CD4-positive, alpha-beta T cell (primary cell): Measurements from ENCODE around the gene PHLDB1. TPM values are rescaled to one million over a fixed set of nuclear protein-coding genes. Genes with fewer than 3 reads are reported as not detected.
"Not testable (repeated sequence)": the region's sequence is repeated elsewhere in the genome, so short reads cannot be mapped to it uniquely, and the experiment has no call there.

ENCODE experiments used
- ATAC-seq: fragments of 200-7000 bp; cut with Tn5 transposase; one replicate; pipeline ENCODE4 v1.10.0; 2022; ENCODE audit warnings: mild to moderate bottlenecking; ENCODE audit not compliant: poor library complexity
- CTCF ChIA-PET: fragments of 350-600 bp; sonication (Branson Sonifier 250); formaldehyde crosslinking; loops from one replicate; lab custom pipeline; 2021; ENCODE audit warnings: antibody characterized with exemption, inconsistent platforms; lab: Charles Lee
- POLR2A ChIA-PET: fragments of 350-600 bp; sonication (Branson Sonifier 250); formaldehyde crosslinking; loops from one replicate; lab custom pipeline; 2021; ENCODE audit warnings: antibody characterized with exemption, inconsistent platforms; lab: Charles Lee
- DNase-seq, 14 experiments: peaks; one replicate each; pipeline ENCODE4 v3.0.0-alpha.2; 2013 to 2020; ENCODE audit warnings: mixed read lengths in 2 of 14
- H3K27ac ChIP-seq, 2 donors: one replicate each; pipeline versions ENCODE4 v1.5.1 to v1.7.0; 2013; ENCODE audit warnings: low read length in 2 of 2, low read depth in 1 of 2, mild to moderate bottlenecking in 1 of 2
- H3K27me3 ChIP-seq, 2 experiments: 1 replicate in 1 of 2; 2 replicates in 1 of 2; pipeline versions ENCODE4 v1.6.1 to v1.7.0; 2013; ENCODE audit warnings: low read length in 2 of 2, control low read depth in 1 of 2, mild to moderate bottlenecking in 1 of 2, moderate library complexity in 1 of 2; ENCODE audit not compliant: insufficient read depth in 2 of 2, control insufficient read depth in 1 of 2
- H3K36me3 ChIP-seq: one replicate; pipeline ENCODE4 v1.6.1; 2013; ENCODE audit warnings: low read length, control low read depth; ENCODE audit not compliant: insufficient read depth
- H3K4me1 ChIP-seq: one replicate; pipeline ENCODE4 v1.6.1; 2013; ENCODE audit warnings: low read length, control low read depth; ENCODE audit not compliant: insufficient read depth
- H3K4me3 ChIP-seq: one replicate; pipeline ENCODE4 v1.5.1; 2013; ENCODE audit warnings: mild to moderate bottlenecking, low read length, moderate library complexity
- H3K9me3 ChIP-seq, 2 experiments: 1 replicate in 1 of 2; 2 replicates in 1 of 2; pipeline versions ENCODE4 v1.6.1 to v1.7.0; 2013; ENCODE audit warnings: low read length in 2 of 2, mild to moderate bottlenecking in 2 of 2, control low read depth in 1 of 2, moderate library complexity in 1 of 2; ENCODE audit not compliant: control insufficient read depth in 1 of 2, insufficient read depth in 1 of 2
- H3K27ac Mint-ChIP-seq: one replicate; pipeline ENCODE4 v1.8.0; 2020; ENCODE audit warnings: mixed read lengths
- H3K27me3 Mint-ChIP-seq: one replicate; pipeline ENCODE4 v1.8.0; 2021; ENCODE audit warnings: mixed read lengths
- H3K36me3 Mint-ChIP-seq: one replicate; pipeline ENCODE4 v1.8.0; 2021; ENCODE audit warnings: low read depth, mixed read lengths
- H3K4me1 Mint-ChIP-seq: one replicate; pipeline ENCODE4 v1.8.0; 2021; ENCODE audit warnings: low read depth, mixed read lengths
- H3K4me3 Mint-ChIP-seq: one replicate; pipeline ENCODE4 v1.8.0; 2020; ENCODE audit warnings: mild to moderate bottlenecking, mixed read lengths
- H3K9me3 Mint-ChIP-seq: one replicate; pipeline ENCODE4 v1.8.0; 2020; ENCODE audit warnings: mixed read lengths
- intact Hi-C, 2 experiments: fragments of 100-400 bp; cut with DNase I in 1 of 2; cut with micrococcal nuclease in 1 of 2; formaldehyde crosslinking; loops; one replicate each; pipeline versions ENCODE4 v1.15.1 to v1.9.0; 2023 to 2025; cut with DNase I, micrococcal nuclease
- total RNA-seq, 174 experiments: library from RNA in 2 of 174; stranded (reverse) in 2 of 174; gene quantifications; one replicate each; pipeline ENCODE4 v1.2.3 and lab custom pipeline; 2021 to 2026
- TF ChIP-seq, protein P1 (sequence below): fragments of 200-600 bp; IDR thresholded peaks from one replicate; pipeline ENCODE4 v1.8.0; 2022; ENCODE audit warnings: antibody characterized with exemption, mild to moderate bottlenecking

The PHLDB1 gene
- total RNA-seq, 2 experiments from 2014 or later = 1.8 to 2.3 TPM

DNA sequence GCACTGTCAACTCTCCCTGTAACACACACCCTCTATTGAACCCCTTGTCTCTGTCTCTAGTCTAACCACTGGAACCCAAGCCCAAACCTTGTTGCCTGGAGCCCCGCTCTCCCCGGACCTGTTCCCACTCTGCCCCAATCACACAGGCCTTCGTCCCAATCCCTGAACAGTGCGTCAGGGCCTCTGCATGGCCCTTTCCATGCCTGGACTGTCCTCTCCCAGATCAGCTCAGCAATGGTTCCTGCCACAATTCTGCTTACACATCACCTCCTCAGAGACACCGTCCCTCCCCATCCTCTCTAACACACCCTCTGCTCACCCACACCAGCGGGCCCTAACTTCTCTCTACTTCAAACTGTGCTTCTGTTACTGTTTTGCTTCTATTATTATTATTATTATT lies 70.6 kb downstream of the PHLDB1 start:
- Mint-ChIP-seq H3K27ac (no peak overlapping the region), H3K36me3 (no peaks in the 10 kb centered on the region), H3K9me3 (no peaks in the 10 kb centered on the region), H3K4me1 (no peaks in the 10 kb centered on the region), H3K27me3 (no peaks in the 10 kb centered on the region), H3K4me3 (no peak overlapping the region)
- intact Hi-C loops = no loop called here
- ATAC-seq (no peak), DNase-seq (no peak)
- ChIA-PET POLR2A (no interaction called here), CTCF (no interaction called here)
- no peaks in the 10 kb centered on the region for H3K36me3 ChIP-seq
- no peak overlapping the region for H3K4me3 ChIP-seq
- no peaks in the 10 kb centered on the region for H3K27me3 ChIP-seq
- no peaks in the 10 kb centered on the region for H3K4me1 ChIP-seq
- TF ChIP-seq, protein P1, sequence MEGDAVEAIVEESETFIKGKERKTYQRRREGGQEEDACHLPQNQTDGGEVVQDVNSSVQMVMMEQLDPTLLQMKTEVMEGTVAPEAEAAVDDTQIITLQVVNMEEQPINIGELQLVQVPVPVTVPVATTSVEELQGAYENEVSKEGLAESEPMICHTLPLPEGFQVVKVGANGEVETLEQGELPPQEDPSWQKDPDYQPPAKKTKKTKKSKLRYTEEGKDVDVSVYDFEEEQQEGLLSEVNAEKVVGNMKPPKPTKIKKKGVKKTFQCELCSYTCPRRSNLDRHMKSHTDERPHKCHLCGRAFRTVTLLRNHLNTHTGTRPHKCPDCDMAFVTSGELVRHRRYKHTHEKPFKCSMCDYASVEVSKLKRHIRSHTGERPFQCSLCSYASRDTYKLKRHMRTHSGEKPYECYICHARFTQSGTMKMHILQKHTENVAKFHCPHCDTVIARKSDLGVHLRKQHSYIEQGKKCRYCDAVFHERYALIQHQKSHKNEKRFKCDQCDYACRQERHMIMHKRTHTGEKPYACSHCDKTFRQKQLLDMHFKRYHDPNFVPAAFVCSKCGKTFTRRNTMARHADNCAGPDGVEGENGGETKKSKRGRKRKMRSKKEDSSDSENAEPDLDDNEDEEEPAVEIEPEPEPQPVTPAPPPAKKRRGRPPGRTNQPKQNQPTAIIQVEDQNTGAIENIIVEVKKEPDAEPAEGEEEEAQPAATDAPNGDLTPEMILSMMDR = no peak
- peaks cover 0 to 9% of the 10 kb centered on the region in 2 experiments for H3K9me3 ChIP-seq
- H3K27ac ChIP-seq = no peak overlapping the region

DNA sequence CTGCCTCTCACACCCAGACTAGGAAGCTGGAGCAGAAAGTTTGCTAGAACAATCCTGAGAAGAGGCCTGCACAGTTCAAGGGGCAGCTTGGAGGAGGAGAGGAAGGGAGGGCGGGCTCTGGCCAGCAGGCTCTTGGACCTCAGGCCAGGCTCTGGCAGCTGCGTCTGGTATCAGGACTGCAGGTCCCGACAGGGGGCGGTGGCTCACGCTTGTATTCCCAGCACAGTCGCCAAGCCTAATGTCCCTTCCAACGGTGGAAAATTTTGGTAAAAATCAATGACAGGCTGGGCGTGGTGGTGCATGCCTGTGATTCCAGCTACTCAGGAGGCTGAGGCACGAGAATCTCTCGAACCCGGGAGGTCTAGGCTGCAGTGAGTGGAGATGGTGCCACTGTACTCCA lies 71.5 kb downstream of the PHLDB1 start:
- H3K36me3 Mint-ChIP-seq, CTCF ChIA-PET, intact Hi-C loops, H3K27ac Mint-ChIP-seq, POLR2A ChIA-PET, H3K4me3 Mint-ChIP-seq, H3K36me3 ChIP-seq, H3K9me3 Mint-ChIP-seq, ATAC-seq, H3K4me1 Mint-ChIP-seq, H3K27me3 Mint-ChIP-seq, H3K27me3 ChIP-seq, H3K4me3 ChIP-seq, H3K4me1 ChIP-seq, DNase-seq, H3K27ac ChIP-seq, H3K9me3 ChIP-seq: not testable (repeated sequence)

DNA sequence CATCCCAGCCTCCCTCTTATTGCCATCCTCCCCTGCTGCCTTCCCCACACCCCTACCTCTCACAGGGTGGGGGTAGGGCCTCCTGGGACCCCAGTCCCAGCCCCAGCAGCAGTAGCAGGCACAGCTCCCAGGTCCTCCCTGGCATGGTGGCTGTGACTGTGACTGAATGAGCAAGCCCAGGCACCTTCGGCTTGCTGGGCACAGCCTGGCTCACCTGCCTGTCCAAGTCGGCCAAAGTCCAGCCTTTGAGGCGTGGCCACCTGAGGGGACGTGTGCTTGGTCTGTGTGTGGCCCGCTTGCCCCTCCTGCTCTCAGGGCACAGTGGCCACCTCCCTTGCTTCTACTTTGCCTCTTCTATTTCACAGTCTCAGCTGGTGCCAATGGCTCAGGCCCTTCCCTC lies 72.1 kb downstream of the PHLDB1 start, which contains the start of gene TREH:
TSS of gene TREH (minus strand) at position 168 of the 400 bp plus-strand sequence. CDS start at position 145, 23 bp downstream.
- no peaks in the 10 kb centered on the region for H3K36me3 Mint-ChIP-seq
- no peak within 1 kb of the TSS for H3K27ac Mint-ChIP-seq
- intact Hi-C loops = no loop called here
- POLR2A ChIA-PET = no interaction called here
- Histone ChIP-seq H3K9me3 (peaks cover 0 to 9% of the 10 kb centered on the region in 2 experiments), H3K27ac (no peak within 1 kb of the TSS), H3K36me3 (no peaks in the 10 kb centered on the region), H3K4me3 (no peak within 1 kb of the TSS), H3K27me3 (no peaks in the 10 kb centered on the region), H3K4me1 (no peaks in the 10 kb centered on the region)
- no peak for ATAC-seq
- no peaks in the 10 kb centered on the region for H3K27me3 Mint-ChIP-seq
- no peaks in the 10 kb centered on the region for H3K9me3 Mint-ChIP-seq
- TF ChIP-seq, protein P1 = no peak
- DNase-seq = no peak
- H3K4me3 Mint-ChIP-seq = no peak within 1 kb of the TSS
- CTCF ChIA-PET = no interaction called here
- no peaks in the 10 kb centered on the region for H3K4me1 Mint-ChIP-seq

DNA sequence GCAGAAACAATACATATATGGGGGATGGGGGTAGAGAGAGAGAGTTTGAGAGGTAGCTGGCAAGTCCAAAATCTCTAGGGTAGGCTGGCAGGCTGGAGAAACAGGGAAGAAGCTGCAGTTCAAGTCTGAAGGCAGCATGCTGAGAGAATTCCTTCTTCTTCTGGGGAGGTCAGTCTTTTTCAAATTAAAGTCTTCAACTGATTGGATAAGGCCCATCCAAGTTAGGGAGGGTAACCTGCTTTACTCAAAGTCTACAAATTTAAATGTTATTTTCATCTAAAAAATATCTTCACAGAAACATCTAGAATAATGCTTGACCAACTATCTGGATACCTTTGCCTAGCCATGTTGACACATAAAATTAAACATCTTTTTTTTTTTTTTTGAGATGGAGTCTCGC lies 75.0 kb downstream of the PHLDB1 start:
- Histone ChIP-seq H3K27ac (no peak overlapping the region), H3K9me3 (peaks cover 0 to 4% of the 10 kb centered on the region in 2 experiments), H3K4me3 (no peak overlapping the region), H3K36me3 (no peaks in the 10 kb centered on the region), H3K27me3 (no peaks in the 10 kb centered on the region), H3K4me1 (no peaks in the 10 kb centered on the region)
- intact Hi-C loops = no loop called here
- POLR2A ChIA-PET = no interaction called here
- no peak for DNase-seq
- CTCF ChIA-PET = no interaction called here
- H3K36me3 Mint-ChIP-seq = no peaks in the 10 kb centered on the region
- no peaks in the 10 kb centered on the region for H3K27me3 Mint-ChIP-seq
- no peak overlapping the region for H3K27ac Mint-ChIP-seq
- H3K9me3 Mint-ChIP-seq = no peaks in the 10 kb centered on the region
- no peak for ATAC-seq
- TF ChIP-seq, protein P1 = no peak
- H3K4me3 Mint-ChIP-seq = no peak overlapping the region
- peaks cover 3% of the 10 kb centered on the region for H3K4me1 Mint-ChIP-seq

DNA sequence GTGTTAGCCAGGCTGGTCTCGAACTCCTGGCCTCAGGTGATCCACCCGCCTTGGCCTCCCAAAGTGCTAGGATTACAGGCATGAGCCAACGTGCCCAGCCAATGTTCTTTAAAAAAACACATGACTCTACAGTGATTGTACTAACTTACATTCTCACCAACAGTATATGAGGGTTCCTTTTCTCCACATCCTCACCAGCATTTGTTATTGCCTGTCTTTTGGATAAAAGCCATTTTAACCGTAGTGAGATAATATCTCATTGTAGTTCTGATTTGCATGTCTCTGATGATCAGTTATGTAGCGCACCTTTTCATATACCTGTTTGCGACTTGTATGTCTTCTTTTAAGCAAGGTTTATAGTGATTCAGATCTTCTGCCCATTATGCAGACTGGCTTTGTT lies 75.5 kb downstream of the PHLDB1 start:
- H3K27ac ChIP-seq, H3K4me3 ChIP-seq, ATAC-seq, H3K27me3 ChIP-seq, CTCF ChIA-PET, H3K27ac Mint-ChIP-seq, H3K4me1 ChIP-seq, H3K36me3 ChIP-seq, H3K4me3 Mint-ChIP-seq, H3K4me1 Mint-ChIP-seq, H3K9me3 ChIP-seq, H3K9me3 Mint-ChIP-seq, DNase-seq, POLR2A ChIA-PET, intact Hi-C loops, H3K27me3 Mint-ChIP-seq, H3K36me3 Mint-ChIP-seq: not testable (repeated sequence)
